ENCODE data around the gene CD86.

The CD86 gene

DNA sequence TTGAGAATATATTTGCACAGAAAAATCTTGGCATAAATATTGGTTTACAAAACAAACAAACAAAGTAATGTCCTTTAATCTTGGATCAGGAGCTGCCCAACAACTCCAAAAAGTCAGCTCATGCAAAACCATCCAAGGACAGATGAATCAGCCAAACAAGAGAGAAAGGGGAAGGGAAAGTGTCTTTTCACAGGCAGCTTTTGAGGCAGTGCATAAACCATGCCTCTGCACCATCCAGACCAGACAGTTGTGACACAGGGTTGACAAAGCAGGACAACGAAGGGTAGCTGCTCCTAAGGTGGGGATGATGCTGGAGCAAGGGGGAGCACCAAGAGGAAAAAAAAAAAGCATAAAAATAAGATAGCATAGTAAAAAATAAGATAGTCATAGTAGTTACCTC is 8.7 kb downstream of the CD86 start:
- no peak for DNase-seq

DNA sequence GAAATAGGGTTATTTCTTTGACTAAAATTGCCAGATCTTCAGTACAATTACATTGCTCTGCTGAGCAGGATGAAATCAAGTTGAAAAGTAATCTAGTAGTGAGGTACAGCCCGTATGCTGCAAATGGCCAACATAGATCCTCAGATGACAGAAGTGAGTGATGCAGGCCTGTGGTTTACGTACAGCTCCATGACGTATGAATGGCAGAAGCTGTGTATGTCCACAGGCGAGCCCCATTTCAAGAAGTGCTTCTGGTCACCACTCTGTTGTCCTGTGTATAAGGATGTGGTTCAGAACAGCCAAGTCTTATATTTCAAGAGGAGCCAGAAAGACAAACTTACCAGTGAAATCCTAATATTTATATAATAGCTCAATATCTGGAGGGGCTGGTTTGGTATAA is 9.2 kb downstream of the CD86 start:
- no peak for DNase-seq

DNA sequence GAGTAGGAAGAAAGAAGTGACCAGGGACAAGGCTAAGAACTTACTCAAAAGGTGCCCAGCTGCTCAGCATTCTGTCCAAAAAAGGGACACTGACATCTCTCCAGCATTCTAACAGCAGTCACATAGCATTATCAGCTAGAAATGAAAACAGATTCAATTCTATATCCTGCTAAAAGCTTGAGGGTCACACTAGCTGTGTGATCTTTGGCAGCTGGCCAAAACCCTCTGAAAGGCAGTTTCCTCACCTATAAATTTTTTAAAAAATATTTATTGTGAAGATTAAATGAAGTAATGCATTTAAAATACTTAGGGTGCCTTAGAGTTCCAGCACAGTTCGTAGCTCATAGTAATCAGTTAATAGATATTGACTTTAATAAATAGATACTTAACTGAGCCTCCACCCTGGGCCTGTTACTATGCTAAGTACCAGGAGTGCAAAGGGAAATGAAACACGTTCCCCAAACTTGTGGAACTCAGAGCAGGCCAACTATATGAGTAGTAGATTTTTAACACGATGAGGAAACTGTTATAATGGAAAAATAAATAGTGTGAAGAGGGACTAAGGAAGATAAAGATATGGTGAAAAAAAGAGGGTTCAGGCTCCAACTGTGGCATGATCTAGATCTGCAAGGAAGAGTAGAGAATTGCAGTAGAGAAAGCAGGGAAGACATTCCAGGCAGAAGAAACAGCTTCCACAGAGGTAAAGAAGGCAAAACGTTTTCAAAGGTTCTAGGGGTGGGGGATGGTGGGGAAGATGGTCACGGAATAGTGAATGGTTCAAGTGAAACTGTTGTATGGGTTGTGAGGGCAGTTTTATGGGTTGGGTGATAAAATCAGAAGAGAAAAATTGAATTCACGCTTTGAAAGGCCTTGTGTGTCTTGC is 11.4 kb downstream of the CD86 start:
- DNase-seq: no peak

DNA sequence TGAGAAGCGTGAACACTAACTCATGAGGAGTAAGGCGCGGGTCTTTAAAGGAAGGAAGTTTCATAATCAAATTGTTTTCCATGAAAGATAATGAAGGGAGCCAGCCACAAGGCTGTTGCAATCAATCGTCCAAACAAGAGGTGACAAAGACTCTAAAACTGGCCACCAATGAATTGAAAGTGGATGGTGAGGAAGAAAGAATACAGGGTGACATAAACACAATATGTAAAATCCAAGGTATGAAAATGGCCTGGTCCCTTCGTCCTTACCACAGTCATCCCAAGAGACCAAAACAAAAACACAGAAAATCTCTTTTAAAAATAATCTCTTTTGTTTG is 12.0 kb downstream of the CD86 start:
- no peak for DNase-seq

DNA sequence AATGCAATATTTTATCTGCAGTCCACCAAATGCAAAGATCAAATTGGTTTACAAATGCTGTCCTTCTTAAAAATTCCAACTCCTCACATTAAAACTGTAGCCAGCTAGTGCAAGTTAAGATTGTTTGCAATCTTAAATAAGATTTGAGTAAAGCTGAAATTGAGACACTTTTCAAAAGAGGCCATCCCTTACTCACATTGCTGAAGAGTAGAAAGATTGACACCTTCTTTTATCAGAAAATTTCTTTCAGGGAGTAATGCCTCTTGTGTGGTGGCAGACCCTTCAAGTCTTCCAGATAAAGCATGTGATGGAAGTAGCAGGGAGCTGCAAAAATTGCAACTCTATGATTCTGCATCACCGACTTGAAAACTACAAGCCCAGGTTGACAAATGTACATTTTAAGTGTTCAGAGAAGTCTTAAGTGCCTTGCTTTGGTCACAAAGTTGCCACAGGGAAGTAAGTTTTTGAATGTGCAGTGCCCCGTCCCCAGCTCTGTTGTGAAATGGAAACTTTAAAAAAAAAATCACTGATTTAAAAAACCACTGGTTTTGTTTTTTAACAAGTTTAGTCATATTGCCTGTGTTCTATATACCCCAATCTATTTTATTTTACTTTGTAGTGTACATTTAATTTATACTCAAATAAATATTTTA is 12.6 kb downstream of the CD86 start:
- no peak for DNase-seq

DNA sequence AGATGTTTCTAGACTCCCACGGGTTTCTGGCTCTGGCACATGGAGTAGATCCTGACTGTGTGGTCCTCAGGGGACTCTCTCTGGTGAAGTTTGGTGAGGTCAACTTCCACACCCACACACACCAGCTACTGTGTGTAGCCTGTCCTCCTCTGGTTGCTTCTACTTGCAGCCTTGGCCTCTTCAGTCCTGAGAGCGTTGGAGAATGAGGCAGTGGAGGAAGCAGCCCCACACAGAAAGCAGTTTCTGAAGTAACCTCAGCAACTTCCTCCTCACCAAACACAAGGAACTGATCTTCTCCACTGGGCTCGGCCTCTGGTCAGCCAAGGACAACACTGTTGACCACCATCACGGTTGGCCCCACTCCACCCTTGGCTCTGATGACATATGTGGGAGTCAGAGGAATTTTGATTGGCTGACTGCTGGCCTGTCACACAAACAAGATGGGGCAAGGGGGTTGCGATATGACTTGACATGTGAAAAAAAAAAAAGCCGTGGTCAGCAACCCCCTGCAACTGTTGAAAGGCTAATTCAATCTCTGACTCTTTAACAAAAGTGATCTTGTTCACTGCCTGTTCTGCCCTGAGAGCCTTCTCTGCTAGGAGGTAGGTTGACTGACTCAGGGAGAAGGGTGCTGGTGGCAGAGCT is 19.6 kb downstream of the CD86 start:
- DNase-seq: no peak

DNA sequence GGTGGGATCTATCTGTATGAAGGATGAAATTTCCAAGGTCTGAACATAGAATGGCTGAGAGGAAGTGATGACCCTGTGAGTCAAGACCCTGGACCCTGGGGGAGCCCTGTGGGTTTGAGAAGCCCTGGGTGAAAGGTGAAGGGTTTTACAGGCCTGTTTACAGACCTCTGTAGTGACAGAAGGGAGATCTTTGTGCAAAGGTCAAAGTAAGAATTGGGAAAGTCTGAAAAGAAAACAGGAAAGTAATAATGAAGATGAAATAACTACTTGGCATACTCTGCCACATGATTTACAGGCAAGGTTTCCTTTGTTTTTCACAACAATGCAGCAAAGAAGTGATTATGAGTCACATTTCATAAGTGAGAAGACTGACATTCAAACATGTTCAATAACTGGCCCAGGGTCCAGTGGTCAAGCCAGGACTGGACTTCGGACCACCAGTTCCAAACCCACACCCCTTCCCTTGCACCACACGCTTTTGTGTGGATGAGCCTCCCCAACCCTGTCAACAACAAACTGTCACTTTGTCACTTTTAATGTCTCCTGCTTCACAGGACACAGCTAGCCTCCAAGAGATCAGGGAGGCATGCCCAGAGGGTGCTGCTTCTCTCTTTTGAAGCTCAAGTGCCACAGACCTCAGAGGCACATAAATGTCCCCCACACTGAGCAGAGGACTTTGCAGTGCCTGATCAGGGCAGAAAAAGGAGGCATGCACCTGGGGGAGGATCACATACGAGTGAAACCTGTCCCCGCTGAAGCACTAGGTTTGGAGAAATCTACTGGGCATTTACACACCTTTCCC is 21.5 kb downstream of the CD86 start:
- no peak for DNase-seq

DNA sequence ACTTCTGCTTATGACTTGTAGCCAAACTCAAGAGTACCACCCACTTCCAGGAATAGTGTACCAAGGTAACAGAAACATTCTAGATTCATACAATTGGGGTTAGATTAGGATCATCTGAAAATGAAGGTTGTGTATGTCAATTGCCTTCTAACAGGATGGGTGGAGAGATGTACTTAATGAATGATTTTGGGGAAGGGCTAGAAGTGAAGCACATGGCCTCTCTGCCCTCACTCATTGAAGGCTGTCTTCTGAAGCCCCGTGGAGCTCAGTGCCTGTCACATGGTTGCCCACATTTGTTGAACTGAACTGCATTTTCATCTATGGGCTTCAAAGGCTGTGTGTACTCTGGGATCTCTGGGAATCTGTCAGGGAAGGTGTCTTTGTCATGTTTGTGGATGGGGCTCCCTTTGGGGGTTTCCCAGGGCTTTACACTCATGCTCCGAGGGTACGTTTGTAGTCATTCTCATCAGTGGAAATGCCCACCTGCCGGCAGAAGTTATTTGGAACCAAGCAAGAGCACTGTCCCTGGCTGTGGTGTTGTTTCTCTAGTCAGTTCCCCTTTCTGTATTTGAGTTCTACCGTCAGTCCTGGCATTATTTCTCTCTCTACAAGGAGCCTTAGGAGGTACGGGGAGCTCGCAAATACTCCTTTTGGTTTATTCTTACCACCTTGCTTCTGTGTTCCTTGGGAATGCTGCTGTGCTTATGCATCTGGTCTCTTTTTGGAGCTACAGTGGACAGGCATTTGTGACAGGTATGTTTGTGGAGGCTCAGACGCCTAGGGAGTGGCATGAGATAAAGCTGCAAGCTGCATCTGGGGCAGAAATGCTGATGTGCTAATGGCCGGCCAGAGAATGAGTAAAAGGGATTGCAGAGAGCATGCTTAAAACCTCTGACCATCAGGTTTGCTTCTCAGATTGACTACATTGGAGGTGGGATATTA is 22.4 kb downstream of the CD86 start:
- DNase-seq: no peak

DNA sequence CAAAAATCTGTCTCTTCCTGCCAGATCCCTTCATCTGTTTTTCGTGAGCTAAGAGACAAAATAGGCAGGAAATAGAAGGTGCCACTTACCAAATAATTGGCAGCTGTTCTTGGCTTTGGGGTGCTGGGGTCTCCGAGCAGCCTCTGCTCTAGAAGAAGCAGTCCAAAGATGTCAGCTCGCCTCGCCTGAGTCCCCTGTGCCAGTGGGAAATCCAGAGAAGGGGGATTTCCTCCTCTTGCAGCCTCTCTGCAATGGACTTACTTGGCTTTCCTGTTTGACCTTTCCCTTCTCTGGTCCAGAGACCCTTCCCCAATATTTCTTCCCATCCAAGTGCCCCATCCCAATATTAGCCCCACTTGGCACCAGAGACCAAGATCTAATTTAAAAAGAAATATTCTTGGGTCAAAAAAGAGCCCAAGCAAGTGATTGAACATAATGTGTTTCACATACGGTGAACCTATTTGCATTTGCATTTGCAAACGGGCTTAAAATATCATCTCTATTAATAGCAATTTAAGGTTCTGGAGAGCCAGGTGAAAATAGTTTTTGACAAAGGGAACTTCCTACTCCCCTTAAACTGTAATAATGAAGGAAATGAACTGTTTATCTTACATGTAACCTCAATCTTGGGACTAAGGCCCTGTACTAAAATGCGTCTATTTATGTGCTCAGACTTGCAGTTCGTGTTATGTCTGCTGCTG is 23.2 kb downstream of the CD86 start:
- DNase-seq: no peak

DNA sequence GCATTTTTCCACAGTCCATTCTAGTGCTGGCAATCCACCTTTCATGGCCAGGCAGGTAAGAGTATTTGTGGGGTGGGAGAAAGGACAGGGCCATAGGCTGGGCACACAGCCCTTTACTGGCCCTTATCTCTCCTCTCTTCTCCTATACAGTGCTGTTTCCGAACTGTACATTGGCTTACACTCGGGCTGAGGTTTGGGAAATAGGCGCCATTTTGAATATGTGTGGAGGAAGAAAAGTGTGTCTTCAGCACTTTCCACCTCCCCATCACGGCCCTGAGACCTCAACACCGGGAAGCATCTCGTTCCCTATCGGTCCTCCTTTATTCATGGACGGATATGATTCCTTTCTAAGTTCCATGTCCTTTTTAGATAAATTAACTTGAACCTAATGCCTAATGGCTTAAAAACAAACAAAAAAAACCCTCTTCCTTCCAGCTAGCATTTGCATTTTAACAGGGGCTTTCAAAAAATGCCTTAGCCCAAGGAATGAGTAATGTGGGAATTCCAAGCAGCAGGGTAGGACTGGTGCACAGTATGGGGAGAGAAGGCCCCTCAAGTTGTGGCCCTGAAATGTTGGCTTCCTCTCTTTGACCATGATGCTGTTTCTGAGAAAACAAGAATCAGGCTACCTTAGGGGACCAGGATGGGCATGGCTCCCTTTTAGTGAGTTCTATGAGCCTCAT is 24.5 kb downstream of the CD86 start:
- no peak for DNase-seq

DNA sequence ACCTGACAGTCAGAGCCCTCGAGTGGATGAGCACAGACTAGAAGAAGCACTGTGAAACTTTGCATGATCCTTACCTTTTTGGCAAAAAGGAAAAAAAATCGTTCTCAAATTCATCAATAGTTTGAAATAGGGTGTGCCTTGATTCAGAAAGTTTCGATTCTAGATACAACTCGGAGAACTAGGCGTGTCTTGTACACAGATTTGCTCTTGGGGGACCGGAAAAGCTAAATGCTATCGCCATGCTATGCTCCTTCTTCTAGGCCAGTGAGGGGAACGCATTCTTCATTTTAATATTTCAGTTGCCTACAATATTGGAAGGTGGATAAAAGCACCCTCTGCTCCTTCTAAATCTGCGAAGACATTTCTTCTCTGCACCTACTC is 25.0 kb downstream of the CD86 start:
- DNase-seq: no peak

DNA sequence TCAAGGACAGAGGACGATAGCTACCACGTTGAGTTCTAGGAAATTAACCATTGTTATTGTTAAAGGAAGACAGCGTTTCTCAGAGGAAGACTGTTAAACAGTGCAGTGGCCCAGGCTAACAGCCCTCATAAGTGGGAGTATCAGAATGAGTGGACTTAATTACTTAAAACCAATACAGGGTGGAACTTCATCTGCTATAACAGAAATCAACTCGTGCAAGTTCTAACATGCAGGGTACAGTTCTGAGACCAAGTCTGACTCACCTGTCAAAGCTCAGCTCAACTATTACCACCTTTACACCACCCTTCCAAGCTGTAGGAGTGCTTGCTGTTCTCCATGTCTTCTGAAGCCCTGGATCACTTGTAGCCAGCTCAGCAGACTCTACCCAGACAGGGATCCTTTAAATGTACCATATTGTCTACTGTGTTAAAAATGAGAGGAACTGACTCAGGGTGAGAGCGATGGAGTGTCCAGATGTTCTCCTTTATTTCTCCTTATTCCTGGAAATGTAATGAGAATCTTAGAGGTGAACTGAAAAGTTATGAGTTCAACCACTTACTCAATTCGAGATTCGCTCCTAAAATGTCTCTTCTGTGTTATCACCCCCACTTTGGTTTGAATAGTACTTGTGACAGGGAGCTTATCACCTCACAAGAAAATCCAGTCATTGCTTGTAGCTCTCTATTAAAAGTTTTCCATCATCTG is 26.5 kb downstream of the CD86 start:
- DNase-seq: no peak

DNA sequence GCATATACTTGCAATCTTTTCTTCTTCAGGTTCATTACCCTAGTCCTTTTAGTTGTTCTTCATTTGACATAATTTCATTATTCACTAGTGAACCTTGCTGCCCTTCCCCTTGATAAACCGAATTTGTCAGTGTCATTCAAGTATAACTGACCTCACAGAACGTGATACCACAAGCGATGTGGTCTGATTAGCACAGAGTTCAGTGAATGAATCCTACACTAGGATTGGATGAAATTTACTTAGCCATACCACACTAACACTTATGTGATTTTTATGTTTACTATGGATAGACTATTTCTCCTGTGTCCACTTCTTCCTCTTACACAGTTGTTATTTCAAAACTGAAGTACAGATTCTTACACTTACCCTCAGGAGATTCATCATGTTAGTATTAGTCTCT is 27.2 kb downstream of the CD86 start:
- DNase-seq: no peak

DNA sequence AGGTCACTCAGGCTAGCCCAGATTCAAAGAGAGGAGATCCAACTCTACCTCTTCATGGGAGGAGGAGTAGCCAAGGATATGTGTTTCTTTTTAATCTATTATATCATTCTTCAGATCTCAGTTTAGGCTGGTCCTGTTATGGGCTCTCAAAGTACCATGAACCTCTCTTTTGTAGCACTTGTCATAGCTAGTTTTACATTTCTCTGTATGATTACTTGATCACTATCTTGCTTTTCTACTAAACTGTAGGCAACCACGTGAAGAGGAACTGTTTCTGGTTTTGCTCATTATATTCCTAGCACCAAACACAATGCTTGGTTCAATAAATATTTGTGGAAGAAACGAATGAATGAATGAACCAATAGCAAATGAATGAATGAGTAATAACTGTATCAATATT is 29.6 kb downstream of the CD86 start:
- DNase-seq: no peak

DNA sequence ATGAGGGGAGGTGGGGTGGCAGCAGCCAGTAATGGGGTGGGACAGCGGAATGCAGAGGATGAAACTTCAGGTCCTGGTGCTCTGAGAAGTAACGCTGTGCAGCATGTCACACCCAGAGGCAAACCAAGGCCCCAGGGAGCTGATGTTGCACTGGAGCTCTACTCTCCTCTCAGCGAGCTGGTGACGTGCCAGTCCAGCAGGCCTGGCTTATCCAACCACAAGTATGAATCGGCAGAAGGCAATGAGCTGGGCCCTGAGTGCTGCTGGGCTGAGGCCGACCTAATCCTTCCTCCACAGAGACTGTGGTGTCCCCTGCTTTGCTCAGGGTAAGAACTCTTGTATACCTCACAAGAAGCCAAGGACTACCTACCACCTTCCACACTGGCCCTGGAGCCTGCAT is 30.5 kb downstream of the CD86 start:
- no peak for DNase-seq

DNA sequence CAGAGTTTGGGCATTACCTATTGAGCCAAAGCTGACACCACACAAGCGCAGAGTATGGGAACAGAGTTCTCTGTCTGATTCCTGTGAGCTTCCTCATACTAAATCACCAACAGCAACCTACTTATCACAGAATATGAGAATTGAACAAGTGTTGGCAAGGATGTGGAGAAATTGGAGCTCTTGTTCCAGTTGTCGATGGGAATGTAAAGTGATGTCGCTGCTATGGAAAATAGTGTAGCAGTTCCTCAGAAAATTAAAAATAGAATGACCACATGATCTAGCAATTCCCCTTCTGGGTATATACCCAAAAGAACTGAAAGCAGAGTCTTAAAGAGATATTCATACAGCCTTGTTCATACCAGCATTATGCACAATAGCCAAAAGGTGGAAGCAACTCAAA is 33.4 kb downstream of the CD86 start:
- no peak for DNase-seq

DNA sequence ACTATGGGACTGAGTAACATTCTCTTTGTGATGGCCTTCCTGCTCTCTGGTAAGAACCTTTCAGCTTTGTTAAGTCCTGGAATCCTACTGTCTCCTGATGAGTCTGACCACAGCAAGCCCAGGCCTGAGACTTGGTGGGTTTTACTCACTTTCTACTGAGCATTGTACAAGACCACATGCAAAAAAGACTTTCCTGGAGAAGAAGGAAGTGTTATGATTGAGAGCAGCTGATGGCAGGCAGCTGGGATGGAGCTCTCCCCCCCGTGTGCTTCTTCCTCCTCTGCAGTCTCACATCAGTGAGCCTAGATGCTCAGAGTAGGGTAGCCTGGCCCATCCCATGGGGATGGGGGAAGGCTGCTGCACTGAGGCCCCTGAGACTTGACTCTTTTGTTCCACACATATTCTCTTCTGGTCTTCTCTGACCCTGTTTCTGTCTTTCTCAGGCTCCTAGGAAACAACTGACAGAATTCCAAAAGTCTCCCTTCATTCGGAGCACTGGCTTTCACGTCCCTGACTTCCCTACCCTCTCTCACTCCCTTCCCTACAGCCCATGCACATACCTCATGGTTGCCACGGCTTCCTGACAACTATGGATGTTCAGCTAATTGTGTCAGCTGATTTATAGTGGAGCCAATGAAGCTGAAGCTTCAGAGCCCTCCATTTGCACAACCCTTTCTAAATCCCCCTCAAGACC is 36.6 kb downstream of the CD86 start:
- no peak for DNase-seq

DNA sequence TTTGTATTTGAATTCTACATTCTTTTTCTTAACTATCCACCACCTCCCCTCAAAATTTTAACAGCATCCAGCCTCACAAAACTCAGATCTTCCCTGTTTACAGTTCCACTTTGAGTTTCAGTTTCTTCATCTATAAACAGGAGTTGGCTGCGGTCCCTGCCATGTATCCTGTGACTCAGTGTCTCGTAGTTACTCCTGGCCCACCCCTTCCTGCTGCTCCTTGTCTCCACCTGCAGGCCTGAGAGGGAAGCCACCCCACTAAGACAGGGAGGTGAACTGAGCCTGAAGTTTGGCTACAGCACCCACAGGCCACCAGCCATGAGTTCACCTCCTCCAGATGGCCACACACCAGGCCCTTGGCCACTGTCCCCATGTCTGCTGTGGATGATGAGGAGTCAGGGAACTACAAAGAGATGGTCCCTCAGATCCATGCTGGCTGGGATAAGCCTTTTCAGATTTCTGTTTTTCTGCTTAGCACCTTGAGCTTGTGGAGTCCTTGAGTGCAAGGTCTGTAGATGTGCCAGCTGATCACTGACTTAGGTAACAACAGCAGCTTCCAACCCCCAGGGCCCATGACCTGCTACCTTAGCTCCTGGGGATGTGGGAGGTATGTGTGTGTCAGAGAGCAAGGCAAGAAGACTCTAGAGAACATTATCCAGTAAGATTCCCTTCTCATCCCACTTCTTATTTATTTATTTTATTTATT is 37.5 kb downstream of the CD86 start:
- peak; percentile 62 for DNase-seq

DNA sequence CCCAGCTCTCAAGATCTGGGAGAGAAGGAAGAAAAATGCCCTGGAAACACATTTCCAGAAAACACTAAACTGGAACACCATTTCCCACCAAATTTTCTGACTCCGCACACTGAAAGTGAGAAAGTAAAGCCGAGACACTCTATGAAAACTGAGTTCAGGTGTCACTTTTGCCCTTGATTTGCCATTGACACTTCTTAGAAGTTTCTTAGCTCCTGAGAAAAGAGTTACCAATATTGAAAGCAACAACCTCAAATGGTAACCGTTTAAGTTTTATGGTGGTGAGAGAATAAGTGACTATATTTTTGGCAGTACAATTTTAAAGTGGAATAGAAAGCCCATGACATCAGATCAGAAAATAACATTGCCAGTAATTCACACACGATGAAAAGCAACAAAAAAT is 39.0 kb downstream of the CD86 start:
- DNase-seq: no peak
